ENCODE data around the gene MAP4K4.
"Not testable (repeated sequence)": the region's sequence is repeated elsewhere in the genome, so short reads cannot be mapped to it uniquely, and the experiment has no call there.

Gene MAP4K4

GRCh38 chr2:101744832-101745231 is 47.3 kb downstream of the MAP4K4 start:
- no peak for DNase-seq

- no peak for DNase-seq
Measured at GRCh38 chr2:101745711-101746694, 48.5 kb downstream of the MAP4K4 start.

- no peak for DNase-seq
Measured at GRCh38 chr2:101748000-101748399, 50.5 kb downstream of the MAP4K4 start.

- DNase-seq = not testable (repeated sequence)
Measured at GRCh38 chr2:101748462-101748861, 51.0 kb downstream of the MAP4K4 start.

- no peak for DNase-seq
Measured at GRCh38 chr2:101750688-101751087, 53.2 kb downstream of the MAP4K4 start.

- no peak for DNase-seq
Measured at GRCh38 chr2:101751276-101751815, 53.8 kb downstream of the MAP4K4 start.

- no peak for DNase-seq
Measured at GRCh38 chr2:101751875-101752619, 54.5 kb downstream of the MAP4K4 start.

- DNase-seq = no peak
Measured at GRCh38 chr2:101752716-101753616, 55.5 kb downstream of the MAP4K4 start.

GRCh38 chr2:101753720-101754490 is 56.4 kb downstream of the MAP4K4 start:
- no peak for DNase-seq

- no peak for DNase-seq
Measured at GRCh38 chr2:101754618-101755017, 57.1 kb downstream of the MAP4K4 start.

GRCh38 chr2:101756266-101756665 is 58.8 kb downstream of the MAP4K4 start:
- no peak for DNase-seq

- DNase-seq = no peak
Measured at GRCh38 chr2:101758001-101758400, 60.5 kb downstream of the MAP4K4 start.

- no peak for DNase-seq
Measured at GRCh38 chr2:101759162-101759561, 61.7 kb downstream of the MAP4K4 start.

- DNase-seq = peak; percentile 48
Measured at GRCh38 chr2:101762451-101763171, 65.1 kb downstream of the MAP4K4 start.

GRCh38 chr2:101763496-101764333 is 66.2 kb downstream of the MAP4K4 start:
- DNase-seq = no peak

- no peak for DNase-seq
Measured at GRCh38 chr2:101766337-101766736, 68.8 kb downstream of the MAP4K4 start.

GRCh38 chr2:101766871-101767739 is 69.6 kb downstream of the MAP4K4 start:
- DNase-seq = no peak

GRCh38 chr2:101768556-101769220 is 71.2 kb downstream of the MAP4K4 start:
- DNase-seq = no peak

Data from DMS79 treated with DMSO at 0.1 percent for 48 hours (cell line).